HEK293T (cell line): ENCODE data around the gene TEX2.

Experiments used
- CTCF ChIA-PET: fragments of 350-600 bp; formaldehyde crosslinking; extraction: SDS; loops from one replicate; lab custom pipeline; 2021; ENCODE audit warnings: antibody characterized with exemption, inconsistent platforms; lab: Yijun Ruan, JAX
- POLR2A ChIA-PET: fragments of 350-600 bp; formaldehyde crosslinking; extraction: SDS; loops from one replicate; lab custom pipeline; 2020; ENCODE audit warnings: antibody characterized with exemption, inconsistent platforms; lab: Yijun Ruan, JAX
- DNase-seq: peaks from one replicate; pipeline ENCODE4 v3.0.0; 2012; ENCODE audit warnings: mixed read lengths; ENCODE audit errors: extremely low spot score
- ARNT ChIP-seq: fragments of 450-650 bp; IDR thresholded peaks from 2 replicates; pipeline ENCODE4 v1.6.1; 2017; ENCODE audit warnings: mild to moderate bottlenecking
- BHLHE40 ChIP-seq: fragments of 450-650 bp; IDR thresholded peaks from 2 replicates; pipeline ENCODE4 v1.6.1; 2016; ENCODE audit warnings: mild to moderate bottlenecking, moderate library complexity, borderline replicate concordance
- CTBP1 ChIP-seq: fragments of 450-650 bp; IDR thresholded peaks from 2 replicates; pipeline ENCODE4 v1.6.1; 2016; ENCODE audit warnings: borderline replicate concordance
- ELF4 ChIP-seq: fragments of 450-650 bp; IDR thresholded peaks from 2 replicates; pipeline ENCODE4 v1.6.1; 2017; ENCODE audit warnings: antibody characterized with exemption
- FOXA1 ChIP-seq: fragments of 450-650 bp; IDR thresholded peaks from 2 replicates; pipeline ENCODE4 v1.6.1; 2016; ENCODE audit warnings: mild to moderate bottlenecking
- FOXK2 ChIP-seq: fragments of 450-650 bp; IDR thresholded peaks from 2 replicates; pipeline ENCODE4 v1.6.1; 2016; ENCODE audit warnings: mild to moderate bottlenecking
- FOXM1 ChIP-seq: fragments of 450-650 bp; IDR thresholded peaks from 2 replicates; pipeline ENCODE4 v1.6.1; 2017; ENCODE audit warnings: mild to moderate bottlenecking, borderline replicate concordance
- HDGF ChIP-seq: fragments of 450-650 bp; IDR thresholded peaks from 2 replicates; pipeline ENCODE4 v1.6.1; 2017; ENCODE audit warnings: antibody characterized with exemption, borderline replicate concordance
- L3MBTL2 ChIP-seq: fragments of 450-650 bp; conservative IDR thresholded peaks from 2 replicates; pipeline ENCODE4 v1.6.1; 2016; ENCODE audit warnings: mild to moderate bottlenecking
- LEF1 ChIP-seq: fragments of 450-650 bp; IDR thresholded peaks from 2 replicates; pipeline ENCODE4 v1.6.1; 2017; ENCODE audit warnings: mild to moderate bottlenecking, borderline replicate concordance
- NFRKB ChIP-seq: fragments of 450-650 bp; IDR thresholded peaks from 2 replicates; pipeline ENCODE4 v1.6.1; 2016; ENCODE audit warnings: mild to moderate bottlenecking, moderate library complexity
- SP1 ChIP-seq: fragments of 450-650 bp; IDR thresholded peaks from 2 replicates; pipeline ENCODE4 v1.6.1; 2017
- SUZ12 ChIP-seq: fragments of 450-650 bp; IDR thresholded peaks from 2 replicates; pipeline ENCODE4 v1.6.1; 2016; ENCODE audit warnings: mild to moderate bottlenecking
- TARDBP ChIP-seq: fragments of 450-650 bp; IDR thresholded peaks from 2 replicates; pipeline ENCODE4 v1.6.1; 2016
- ZNF384 ChIP-seq: fragments of 450-650 bp; IDR thresholded peaks from 2 replicates; pipeline ENCODE4 v1.6.1; 2016
- TF ChIP-seq, protein P1 (sequence below): fragments of 450-650 bp; IDR thresholded peaks from 2 replicates; pipeline ENCODE4 v1.6.1; 2016

TEX2 gene

DNA sequence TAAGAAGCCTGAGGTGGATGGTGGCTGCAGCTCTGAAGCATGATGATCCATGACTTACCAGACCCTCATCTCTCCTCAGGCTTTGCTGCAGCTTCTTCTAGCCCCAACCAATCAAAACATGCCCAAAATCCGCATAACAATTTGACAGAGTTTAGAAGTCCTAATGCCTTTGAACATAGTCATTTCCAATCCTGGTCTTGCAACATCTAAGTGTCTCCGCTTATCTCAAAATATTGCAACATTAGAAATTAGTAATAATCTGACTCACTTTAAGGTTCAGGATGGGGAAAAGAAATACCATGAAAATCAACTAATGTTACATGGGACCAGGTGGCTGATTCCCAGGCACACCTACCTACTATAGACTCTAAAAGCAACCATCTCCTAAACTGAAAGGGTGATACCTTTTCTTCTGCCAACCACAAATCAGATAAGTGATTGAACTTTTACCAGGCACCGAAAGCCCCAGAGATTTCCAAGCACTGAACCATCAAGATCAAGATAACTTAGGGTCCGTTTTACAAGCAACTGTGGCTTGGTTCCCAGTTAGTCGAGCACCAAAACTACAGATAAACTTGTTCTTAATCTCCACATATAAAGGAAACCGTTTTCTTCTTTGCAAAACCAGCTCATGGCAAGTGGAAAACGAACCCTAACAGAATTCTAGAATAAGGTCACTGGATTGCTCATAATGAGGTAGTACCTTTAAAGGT is 147.1 kb downstream of the TEX2 start:
- POLR2A ChIA-PET = interaction anchor here (1.4 kb wide), 1 partner anchor 30 kb away, joined by 5 read pairs; no protein-coding TSS in a partner anchor
- TF ChIP-seq FOXA1 (no peak), HDGF (no peak)
- CTCF ChIA-PET = interaction anchor here (0.9 kb wide), 1 partner anchor 18 kb away, joined by 4 read pairs; no protein-coding TSS in a partner anchor
- no peak for DNase-seq

DNA sequence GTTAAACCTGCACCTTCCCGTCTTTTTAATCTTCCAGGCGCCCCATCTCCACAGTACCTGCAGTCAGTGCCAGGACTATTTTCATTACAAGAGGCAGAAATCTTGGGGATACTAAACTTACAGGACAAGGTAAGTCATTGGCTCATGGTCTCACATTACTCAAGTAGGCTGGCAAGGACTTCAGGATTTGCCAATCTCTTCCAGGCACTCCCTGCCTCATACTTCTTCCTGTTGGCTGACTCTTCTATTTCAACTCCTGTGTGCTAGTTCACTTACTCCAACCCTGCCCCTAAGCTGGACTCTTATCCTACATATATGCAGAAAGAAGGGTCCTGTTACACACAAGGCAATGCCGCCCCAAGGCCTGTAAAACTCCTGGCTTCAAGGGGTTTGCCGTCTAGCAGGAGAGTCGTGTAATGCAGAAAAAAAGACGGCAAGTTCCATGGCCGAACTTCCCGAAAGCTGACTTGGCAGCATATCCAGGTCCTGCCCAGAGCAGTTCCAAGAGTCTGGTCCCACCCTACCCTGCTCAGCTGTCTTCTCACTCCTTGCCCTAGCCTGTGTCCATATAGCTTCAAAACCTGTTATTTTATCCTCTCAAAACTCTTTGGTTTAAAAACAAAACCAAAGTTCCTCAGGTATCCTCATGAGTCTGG is 147.9 kb downstream of the TEX2 start:
- no peak for DNase-seq
- ChIA-PET POLR2A (interaction anchor here (1.1 to 1.4 kb wide), 2 partner anchors 31 to 34 kb away, joined by 3 to 5 read pairs; no protein-coding TSS in a partner anchor), CTCF (interaction anchor here (0.6 to 2.0 kb wide), 3 partner anchors 18 to 206 kb away, joined by 3 to 7 read pairs (median 4); no protein-coding TSS in a partner anchor)
- TF ChIP-seq CTBP1 = no peak
- TF ChIP-seq ZNF384 = no peak
- no peak for TF ChIP-seq FOXM1
- TF ChIP-seq HDGF = no peak
- no peak for TF ChIP-seq ELF4
- TF ChIP-seq, protein P1, sequence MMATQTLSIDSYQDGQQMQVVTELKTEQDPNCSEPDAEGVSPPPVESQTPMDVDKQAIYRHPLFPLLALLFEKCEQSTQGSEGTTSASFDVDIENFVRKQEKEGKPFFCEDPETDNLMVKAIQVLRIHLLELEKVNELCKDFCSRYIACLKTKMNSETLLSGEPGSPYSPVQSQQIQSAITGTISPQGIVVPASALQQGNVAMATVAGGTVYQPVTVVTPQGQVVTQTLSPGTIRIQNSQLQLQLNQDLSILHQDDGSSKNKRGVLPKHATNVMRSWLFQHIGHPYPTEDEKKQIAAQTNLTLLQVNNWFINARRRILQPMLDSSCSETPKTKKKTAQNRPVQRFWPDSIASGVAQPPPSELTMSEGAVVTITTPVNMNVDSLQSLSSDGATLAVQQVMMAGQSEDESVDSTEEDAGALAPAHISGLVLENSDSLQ = no peak
- no peak for TF ChIP-seq SUZ12
- TF ChIP-seq FOXA1 = no peak
- TF ChIP-seq NFRKB = no peak
- TF ChIP-seq FOXK2 = no peak
- no peak for TF ChIP-seq LEF1
- TF ChIP-seq L3MBTL2 = no peak
- TF ChIP-seq ARNT = no peak
- TF ChIP-seq SP1 = no peak
- TF ChIP-seq TARDBP = no peak
- no peak for TF ChIP-seq BHLHE40

DNA sequence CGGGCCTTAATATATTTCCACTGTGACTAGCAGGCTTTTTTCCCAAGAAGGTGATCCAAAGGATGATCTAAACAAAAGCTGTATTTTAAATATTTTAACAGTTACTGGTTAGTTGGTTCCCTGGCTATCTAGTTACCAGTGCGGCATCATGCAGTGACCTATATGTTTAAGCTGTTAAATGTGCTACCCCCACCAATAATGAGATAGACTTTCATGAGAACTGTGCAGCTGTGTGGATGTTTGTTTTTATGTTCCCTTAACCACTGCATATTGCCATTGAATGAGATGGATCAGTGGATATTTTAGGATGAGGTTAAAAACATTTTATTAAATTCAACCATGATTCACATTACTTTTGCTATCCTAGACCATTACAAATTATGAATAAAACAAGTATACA is 150.1 kb downstream of the TEX2 start:
- POLR2A ChIA-PET = interaction anchor here (0.8 to 1.7 kb wide), 3 partner anchors 10 to 33 kb away, joined by 3 to 5 read pairs (median 5); no protein-coding TSS in a partner anchor
- no peak for TF ChIP-seq SP1
- CTCF ChIA-PET = interaction anchor here (0.6 to 2.0 kb wide), 2 partner anchors 16 to 49 kb away, joined by 6 to 7 read pairs; no protein-coding TSS in a partner anchor
- DNase-seq = no peak

GRCh38 chr17:64111831-64112230 is 151.2 kb downstream of the TEX2 start:
- ChIA-PET CTCF (no interaction called here), POLR2A (interaction anchor here (0.9 kb wide), 1 partner anchor 29 kb away, joined by 3 read pairs; no protein-coding TSS in a partner anchor)
- TF ChIP-seq FOXM1 (no peak), FOXK2 (no peak), BHLHE40 (no peak)
- TF ChIP-seq, protein P1 = no peak
- DNase-seq = no peak

DNA sequence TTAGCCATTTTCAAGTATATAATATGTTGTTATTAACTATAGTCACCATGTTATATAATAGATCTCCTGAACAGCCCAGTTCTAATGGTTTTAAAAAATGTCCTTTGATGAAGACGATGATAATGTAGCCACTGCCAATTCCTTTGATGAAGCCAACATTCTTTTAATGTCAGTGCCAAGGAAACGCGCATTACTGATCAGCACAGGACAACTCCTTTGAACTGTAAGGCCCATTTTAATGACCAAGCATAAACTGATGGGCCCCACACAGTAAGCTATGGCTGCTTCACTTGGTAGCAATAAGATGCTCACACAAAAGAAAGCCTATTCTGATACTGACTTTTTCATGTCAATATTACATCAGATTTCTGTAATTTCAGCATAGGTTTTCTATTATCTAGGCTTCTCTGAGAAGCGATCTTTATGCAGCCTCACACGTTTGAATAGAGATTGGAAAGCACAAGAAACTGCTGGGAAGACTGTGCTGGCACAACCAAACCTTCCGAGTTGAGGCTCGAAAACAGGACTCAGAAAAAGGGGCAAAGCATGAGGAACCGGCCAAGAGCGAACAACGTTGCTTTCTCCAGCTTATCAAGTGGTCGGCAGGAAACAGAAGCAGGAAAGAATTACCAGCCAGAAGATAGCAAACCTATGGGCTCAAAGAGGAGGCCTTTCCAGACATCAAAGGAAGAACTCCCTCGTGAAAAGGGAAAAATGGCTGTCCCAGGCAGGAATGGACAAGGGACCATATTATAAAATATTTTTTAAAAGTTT is 152.5 kb downstream of the TEX2 start:
- ChIA-PET CTCF (interaction anchor here (1.2 kb wide), 1 partner anchor 47 kb away, joined by 3 read pairs; no protein-coding TSS in a partner anchor), POLR2A (interaction anchor here (0.9 to 1.1 kb wide), 2 partner anchors 10 to 28 kb away, joined by 3 read pairs; no protein-coding TSS in a partner anchor)
- no peak for TF ChIP-seq CTBP1
- no peak for TF ChIP-seq ZNF384
- TF ChIP-seq ELF4 = no peak
- TF ChIP-seq FOXA1 = no peak
- TF ChIP-seq LEF1 = no peak
- TF ChIP-seq SUZ12 = no peak
- TF ChIP-seq, protein P1 = no peak
- no peak for TF ChIP-seq BHLHE40
- TF ChIP-seq ARNT = no peak
- DNase-seq = no peak

GRCh38 chr17:64109400-64109799 is 153.7 kb downstream of the TEX2 start:
- DNase-seq = no peak
- POLR2A ChIA-PET = interaction anchor here (0.7 to 1.1 kb wide), 2 partner anchors 10 to 12 kb away, joined by 3 read pairs; no protein-coding TSS in a partner anchor

More at GRCh38 chr17:64109400-64109799, 153.7 kb downstream of the TEX2 start:
- CTCF ChIA-PET = interaction anchor here (1.1 kb wide), 1 partner anchor 46 kb away, joined by 4 read pairs; no protein-coding TSS in a partner anchor
- TF ChIP-seq ZNF384 = no peak
